GM20000 (cell line): Measurements from ENCODE around the gene CCK.

ENCODE experiments used
- DNase-seq: peaks from one replicate; pipeline ENCODE4 v3.0.0; 2012; ENCODE audit warnings: low spot score
- TF ChIP-seq, protein P1 (sequence below): IDR thresholded peaks from 2 replicates; pipeline ENCODE4 v1.5.1; 2012; ENCODE audit warnings: mild to moderate bottlenecking, control low read depth; ENCODE audit errors: extremely low read depth, missing control alignments

Gene CCK

DNA sequence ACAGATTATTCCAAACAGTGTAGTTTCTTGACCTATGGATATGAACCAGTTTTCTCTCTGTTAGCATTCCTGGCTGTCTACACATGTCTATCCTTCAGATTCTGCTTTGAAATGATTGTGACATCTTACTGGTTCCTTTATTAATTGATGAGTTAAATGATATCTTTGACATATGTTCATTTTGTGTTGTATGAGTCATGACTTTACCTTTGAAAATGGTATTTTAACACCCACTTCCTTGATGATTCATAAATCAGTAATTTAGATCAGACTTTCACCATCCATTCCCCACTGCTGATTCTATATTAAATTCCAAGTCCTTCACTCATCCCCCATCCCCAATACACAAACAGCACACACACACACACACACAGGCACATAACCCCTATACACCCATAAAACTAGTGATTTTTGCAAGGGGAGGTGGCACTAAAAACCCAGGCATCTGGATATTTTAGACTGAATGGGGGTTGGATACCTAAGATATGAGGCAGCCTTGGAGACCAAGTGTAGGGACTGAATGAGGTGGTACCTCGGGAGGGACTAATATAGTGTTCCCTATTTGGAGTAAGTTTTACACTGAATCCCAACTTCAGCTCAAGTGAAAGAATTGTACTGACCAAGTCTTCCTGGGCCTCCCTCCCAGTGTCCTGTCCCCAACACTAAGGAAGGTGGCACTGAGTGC lies 9.7 kb downstream of the CCK start:
- DNase-seq: no peak
- TF ChIP-seq, protein P1, sequence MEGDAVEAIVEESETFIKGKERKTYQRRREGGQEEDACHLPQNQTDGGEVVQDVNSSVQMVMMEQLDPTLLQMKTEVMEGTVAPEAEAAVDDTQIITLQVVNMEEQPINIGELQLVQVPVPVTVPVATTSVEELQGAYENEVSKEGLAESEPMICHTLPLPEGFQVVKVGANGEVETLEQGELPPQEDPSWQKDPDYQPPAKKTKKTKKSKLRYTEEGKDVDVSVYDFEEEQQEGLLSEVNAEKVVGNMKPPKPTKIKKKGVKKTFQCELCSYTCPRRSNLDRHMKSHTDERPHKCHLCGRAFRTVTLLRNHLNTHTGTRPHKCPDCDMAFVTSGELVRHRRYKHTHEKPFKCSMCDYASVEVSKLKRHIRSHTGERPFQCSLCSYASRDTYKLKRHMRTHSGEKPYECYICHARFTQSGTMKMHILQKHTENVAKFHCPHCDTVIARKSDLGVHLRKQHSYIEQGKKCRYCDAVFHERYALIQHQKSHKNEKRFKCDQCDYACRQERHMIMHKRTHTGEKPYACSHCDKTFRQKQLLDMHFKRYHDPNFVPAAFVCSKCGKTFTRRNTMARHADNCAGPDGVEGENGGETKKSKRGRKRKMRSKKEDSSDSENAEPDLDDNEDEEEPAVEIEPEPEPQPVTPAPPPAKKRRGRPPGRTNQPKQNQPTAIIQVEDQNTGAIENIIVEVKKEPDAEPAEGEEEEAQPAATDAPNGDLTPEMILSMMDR: no peak

DNA sequence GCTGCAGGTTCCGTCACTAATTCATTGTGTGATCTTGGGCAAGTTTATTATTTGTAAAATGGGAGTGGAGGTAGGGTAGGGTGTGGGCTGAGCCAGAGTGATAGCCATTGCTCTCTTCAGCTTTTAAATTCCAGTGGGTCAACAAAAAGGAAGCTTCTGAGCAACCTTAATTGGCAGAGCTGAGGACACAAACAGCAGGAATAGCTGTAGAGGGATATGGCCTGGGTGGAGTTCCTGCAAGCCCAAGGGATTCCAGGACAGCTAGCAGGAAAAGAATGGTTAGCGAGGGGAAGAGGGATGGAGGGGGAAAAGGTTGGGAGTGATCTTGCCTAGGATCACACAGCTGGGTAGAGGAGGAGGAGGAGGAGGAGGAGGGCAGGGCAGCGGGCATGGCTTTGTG lies 11.4 kb downstream of the CCK start:
- TF ChIP-seq, protein P1: no peak
- DNase-seq: no peak

DNA sequence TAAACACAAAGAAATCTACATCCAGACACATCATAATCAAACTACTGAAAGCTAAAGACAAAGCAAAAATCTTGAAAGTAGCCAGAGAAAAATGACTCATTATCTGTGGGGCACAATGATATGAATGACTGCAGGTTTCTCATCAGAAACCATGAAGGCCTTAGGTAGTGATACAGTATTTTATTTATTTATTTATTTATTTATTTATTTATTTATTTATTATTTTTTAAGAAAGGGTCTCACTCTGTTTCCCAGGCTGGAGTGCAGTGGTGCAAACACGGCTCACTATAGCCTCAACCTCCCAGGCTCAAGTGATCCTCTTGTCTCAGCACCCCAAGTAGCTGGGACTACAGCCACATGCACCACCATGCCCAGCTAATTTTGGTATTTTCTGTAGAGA lies 15.2 kb downstream of the CCK start:
- DNase-seq: no peak
- TF ChIP-seq, protein P1: no peak

DNA sequence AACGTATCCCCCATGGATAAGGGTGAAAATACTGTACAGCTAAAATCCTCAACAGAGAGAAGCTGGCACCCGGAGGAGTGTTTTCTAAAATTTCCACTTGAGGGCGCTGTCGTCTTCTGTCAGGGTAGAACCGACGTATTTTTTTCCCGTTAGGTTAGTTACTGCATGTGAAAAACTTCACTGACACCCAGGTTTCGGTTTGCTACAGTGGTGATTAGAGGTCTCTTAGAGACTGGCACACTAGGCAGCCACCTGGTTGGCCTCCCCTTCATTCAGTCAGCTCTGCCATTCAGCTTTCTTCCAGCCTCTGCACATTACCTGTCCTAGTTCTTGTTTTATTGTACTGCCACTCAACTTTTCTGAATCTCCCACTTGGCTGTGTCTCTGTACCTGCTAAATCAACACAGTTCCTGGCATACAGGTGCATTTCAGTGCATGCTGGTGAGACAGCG lies 18.4 kb downstream of the CCK start:
- DNase-seq: peak; percentile 62
- TF ChIP-seq, protein P1: peak; percentile 48

DNA sequence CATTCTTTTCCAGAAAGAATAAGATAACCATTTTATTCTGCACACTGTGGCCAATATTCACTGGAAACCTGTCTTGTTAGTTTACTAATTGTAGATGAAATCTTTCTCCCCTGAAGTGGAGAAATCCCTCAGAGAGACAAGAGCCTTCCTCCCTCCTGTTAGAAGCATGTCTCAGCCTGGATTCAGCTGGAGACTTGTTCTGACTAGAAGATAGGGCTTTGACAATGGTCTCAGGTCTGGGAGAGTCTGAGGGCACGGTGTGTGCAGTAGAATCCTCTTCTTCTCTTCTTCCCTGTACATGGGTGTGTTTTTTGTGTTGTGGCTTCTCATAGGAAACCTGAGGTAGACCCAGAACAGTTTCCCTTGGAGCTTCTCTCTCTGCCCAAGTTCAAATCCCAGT lies 19.9 kb downstream of the CCK start:
- no peak for DNase-seq
- TF ChIP-seq, protein P1: no peak

DNA sequence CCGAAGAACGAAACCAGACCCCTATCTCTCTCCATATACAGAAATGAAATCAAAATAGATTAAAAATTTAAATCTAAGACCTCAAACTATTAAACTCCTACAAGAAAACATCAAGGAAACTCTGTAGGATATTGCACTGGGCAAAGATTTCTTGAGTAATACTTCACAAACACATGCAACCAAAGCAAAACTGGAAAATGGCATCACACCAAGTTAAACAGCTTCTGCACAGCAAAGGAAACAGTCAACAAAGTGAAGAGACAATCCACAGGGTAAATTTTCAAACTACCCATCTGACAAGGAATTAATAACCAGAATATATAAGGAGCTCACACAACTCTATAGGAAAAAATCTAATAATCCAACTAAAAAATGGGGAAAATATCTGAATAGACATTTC lies 29.4 kb downstream of the CCK start:
- TF ChIP-seq, protein P1: no peak
- no peak for DNase-seq

DNA sequence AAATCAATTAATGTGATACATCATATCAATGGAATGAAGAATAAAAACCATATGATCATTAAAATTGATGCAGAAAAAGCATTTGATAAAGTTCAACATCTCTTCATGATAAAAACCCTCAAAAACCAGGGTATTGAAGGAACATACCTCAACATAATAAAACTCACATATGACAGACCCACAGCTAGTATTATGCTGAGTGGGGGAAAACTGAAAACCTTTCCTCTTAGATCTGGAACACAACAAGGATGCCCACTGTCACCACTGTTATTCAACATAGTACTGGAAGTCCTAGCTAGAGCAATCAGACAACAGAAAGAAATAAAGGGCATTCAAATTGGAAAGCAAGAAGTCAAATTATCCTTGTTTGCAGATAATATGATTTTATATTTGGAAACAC lies 30.5 kb downstream of the CCK start:
- TF ChIP-seq, protein P1: no peak
- no peak for DNase-seq
